DMS 273 treated with DMSO at 0.1 percent for 48 hours (cell line): ENCODE results near the gene POU3F1.

Source experiments
- DNase-seq: peaks from one replicate; lab custom pipeline; 2025; lab: John Stamatoyannopoulos, UW

POU3F1 gene

DNA sequence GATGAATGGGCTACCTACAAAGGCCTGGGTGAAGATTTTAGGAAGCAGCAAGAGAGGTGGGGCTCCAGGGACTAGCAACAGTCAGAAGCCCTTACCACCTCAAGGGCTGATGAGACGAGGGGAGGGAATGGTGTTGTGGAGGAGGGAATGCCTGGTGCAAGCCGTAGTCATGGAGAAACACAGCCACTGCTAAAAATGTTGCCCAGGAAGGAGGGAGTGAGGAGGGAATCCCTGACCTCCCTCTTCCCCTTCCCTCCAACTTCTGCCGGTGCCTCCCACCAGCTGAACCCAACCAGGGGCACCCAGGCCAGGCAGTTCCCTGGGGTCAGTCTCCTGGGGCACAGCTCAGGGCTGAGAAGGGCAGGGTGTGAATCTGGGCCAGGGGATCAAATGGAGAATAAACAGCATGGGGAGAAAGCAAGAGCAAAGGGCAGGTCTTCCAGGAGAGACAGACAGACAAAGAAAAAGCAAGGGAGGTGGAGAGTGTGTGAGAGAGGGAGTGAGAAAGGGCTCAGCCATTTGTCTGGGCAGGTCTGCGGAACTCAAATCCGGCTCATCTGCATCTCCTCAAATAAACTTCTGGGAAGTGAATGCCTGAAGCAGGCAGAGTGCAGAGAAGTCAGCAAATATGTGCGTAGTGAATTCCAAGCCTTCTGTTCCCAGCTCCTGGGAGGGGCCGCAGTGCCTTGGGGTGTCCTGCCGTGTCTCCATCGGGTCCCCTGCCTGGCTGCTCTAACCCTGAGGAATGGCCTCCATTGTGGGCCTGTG, 27.1 kb upstream of the POU3F1 start:
- no peak for DNase-seq

DNA sequence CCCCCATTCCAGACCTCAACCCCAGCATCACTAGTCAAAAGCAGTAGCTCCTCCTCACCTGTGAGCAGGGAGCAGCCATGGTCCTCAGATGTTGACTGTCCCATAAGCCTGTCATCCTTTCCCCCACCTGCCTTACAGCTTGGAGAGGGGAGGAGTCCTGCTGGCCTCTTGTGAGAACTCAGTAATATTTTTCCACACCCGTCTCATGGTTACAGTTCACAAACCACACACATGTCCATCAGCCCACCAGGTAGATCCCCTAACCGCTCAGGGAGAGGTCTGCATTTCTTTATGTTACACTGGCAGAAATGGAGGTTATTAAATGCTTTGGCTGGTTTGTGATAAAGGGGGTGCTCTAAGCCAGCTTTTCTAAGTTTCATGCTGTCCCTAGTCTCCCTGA, 26.3 kb upstream of the POU3F1 start:
- no peak for DNase-seq

DNA sequence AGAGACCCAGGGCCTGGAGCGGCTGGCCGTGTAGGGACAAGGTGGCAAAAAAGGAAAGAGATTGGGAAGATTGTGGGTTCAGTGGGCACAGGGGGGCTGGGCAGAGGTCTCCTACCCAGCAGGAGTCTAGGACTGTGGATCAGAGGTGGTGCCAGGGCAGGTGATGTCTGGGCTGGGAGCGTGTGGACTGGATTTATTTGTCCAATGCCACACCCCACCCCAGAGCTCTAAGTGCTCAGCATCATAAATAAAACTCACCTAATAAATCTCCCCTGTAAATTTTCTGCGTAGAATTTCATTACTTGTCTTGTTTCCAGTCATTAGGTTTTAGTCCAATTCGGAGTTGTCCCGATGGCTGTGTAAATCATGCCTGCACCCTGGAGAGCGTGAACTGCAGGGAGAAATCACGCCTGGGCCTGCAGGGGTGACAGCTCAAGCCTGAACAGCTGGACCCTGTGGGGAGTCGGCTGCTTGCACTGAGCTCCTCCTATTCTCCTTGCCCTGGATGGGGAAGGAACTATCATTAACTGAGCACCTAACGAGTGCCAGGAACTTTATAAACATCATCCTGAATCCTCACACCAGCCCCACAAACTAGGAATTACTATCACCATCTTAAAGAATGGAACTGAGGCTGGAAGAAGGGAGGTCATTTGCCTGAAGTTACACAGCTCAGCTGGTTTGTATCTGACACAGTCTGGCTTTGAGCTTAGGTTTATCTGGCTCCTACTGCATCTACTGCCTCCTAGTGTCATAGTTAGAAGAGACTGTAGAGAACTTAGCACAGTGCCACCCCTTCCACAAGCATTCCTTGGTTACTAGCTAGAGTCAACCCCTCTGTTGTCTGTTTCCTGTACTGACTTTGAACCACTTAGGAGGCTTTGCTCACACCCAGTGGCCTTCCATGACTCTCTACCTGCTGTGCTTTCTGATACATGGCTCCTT, 25.0 kb upstream of the POU3F1 start:
- DNase-seq: peak; percentile 100

DNA sequence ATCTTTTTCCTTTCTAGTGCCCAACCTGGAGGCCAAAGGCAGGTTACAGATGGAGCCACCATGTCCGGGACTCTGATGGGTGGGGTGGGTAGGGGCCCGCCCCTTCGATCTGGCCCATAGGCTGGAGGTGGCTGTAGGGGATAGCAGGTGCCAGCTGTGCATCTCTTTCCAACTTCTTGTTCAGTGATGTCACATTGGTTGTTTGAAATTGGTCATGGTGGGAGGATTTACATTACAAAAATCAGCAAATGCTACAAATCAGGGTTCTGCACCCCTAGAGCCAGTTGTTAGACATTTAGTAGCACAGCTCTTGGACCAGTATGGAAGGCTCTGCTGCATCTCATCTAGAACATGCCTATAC, 22.4 kb upstream of the POU3F1 start:
- DNase-seq: no peak

DNA sequence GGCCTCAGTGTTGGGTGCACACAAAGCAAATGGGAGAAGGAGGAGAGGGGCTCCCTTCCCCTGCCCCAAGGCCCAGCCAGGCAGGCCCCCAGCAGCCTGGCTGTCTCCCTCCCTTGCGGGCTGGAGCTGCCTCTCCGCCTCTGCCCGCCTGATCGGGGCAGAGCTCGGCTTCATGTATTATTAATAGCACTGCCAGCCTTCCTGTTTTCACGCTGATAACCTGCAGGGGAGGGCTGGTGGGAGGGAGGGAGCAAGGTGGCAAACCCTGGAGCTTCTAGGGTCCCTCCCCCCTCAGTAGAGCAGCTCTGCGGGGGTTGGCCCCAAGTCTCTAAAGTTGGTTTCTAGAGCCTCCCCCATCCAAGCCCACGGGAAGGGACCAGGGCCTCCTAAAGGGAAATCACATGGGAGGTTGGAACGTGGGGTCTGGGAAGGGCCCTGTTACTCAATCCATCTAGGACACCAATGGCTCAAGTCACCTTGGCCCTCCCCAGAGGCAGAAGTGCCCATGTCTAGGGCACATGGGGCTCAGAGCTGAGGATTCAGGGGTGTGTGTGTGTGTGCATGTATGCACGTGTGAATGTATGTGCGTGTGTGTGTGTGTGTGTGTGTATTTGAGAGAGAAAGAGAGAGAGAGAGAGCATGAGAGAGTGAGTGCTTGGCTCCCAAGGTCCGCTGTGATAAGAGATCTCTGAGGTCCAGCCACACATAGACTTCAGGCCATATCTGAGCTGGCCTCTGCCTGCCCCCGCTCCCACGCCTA, 21.8 kb upstream of the POU3F1 start:
- DNase-seq: no peak

DNA sequence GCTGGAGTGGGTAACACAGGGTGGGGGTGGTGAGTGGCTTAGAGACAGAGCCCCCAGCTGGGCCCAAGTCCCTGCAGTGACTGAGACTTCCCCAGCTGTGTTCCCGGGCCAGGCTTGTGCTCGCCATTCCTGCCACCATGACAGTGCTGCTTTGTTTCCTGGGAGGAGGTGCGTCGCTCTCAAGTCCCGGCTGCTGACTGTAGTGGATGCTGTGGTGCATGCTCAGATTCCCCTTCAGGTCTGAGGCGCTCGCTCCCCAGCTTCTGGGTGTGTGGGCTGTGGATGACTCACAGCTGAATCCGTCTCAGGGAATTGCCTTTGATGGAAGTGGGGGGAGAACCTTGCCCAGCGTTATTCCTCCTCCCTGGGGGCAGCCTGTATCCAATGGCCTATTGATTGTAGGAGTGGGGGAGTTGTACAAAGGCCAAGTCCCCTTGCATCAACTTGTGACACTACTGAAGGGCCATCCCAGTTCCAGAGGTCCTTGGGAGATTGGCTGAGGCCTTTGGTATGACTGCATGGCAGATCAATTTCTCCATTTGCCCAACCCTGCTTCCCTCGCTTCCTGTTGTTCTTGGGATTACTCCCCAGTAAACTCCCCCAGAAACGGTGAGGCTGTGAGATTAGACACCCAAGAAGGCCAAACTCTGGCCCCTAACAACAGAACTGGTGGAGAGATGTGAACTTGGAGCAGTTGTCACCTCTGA, 17.8 kb upstream of the POU3F1 start:
- DNase-seq: no peak

DNA sequence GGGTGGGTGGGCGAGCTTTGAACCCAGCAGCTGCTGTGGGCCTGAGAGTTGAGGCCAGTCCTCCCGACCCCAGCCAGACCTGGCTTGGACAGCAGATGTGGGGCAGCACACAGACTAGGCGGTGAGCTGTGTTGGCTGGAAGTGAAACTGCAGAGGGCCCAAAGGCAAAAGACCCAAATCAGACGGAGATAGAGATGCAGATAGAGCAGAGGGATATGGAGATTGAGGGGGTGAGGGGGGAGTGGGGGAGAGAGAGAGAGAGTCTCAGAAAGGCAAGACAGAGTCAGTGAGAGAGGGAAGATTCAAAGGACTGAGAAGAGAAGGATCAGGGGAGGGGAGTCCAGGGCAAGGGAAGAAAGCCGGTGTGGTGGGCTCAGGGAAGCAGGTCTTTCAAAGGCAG, 17.0 kb upstream of the POU3F1 start:
- DNase-seq: no peak

DNA sequence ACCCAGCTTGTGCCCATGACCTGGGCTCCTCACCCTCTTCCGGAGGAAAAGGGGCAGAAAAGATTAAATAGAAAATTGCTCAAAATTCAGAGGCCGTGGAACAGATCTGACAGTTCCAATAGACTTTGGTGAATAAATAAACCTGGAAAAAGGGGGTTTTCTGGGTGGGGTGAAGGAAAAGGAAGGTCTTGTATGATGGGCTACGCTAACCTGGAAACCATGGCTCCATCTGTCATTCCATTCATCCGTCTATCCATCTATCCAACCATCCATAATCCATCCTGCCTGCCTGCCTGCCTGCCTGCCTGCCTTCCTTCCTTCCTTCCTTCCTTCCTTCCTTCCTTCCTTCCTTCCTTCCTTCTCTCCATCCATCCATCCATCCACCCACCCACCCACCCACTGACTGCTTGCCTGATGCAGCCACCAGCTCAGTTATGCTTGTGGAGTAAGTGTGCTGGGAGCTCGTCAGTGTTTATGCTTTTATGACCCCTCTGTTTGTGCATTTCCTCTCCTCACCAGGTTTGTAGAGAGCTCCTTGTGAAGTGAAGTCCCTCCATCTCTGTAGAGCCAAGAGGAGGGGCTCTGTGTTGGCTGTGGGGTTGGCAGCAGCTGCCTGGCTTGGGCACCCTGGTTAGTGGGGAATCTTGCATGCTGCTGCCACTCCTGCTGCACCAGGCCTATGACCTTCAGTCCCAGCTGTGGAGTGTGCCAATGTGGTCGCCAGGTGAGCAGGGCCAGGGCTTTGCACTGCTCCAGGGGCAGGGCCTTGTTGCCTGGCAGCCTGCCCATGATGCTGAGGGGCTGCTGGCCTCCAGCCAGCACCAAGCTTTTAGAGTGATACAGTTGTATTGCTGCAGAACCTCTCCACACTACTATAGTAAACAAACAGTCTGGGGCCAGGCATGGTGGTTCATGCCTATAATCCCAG, 16.0 kb upstream of the POU3F1 start:
- DNase-seq: no peak

DNA sequence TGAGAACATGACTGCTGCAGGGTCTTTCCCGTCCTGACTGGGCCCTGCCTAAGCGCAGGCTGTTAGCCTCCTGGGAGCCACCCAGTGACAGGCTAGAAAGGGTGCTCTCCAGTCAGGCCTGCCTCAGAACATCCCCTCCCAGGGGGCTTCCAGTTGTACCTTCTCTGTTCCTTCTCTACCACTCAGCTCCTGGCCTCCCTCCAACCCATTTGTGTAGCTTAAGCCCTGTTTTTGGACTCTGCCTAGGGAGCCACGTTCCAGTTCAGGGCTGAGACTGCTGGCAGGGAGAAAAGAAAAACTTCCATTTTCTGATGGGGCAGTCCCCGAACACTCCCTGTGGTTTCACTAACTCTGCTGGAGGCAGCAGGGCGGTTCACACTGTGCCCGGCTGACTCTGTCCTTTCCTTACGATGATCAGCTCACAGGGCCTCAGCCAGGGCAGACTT, 15.3 kb upstream of the POU3F1 start:
- no peak for DNase-seq

DNA sequence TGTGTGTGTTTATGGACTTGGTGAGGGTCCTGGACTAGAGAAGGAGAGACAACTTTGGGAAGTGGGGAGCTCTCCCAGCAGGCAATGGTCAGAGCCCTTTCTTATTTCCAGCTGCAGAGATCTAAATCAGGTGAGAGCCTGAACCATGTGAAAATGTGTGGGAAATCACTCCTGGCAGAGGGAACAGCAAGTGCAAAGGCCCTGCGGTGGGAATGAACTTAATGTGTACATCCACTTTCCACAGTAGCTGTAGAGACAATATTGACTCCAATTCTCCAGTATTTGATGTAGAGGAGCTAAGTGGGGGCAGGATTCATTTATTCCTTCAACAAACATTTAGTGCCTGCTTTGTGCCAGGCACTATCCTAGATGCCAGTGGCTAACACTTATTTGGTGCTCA, 14.7 kb upstream of the POU3F1 start:
- no peak for DNase-seq

DNA sequence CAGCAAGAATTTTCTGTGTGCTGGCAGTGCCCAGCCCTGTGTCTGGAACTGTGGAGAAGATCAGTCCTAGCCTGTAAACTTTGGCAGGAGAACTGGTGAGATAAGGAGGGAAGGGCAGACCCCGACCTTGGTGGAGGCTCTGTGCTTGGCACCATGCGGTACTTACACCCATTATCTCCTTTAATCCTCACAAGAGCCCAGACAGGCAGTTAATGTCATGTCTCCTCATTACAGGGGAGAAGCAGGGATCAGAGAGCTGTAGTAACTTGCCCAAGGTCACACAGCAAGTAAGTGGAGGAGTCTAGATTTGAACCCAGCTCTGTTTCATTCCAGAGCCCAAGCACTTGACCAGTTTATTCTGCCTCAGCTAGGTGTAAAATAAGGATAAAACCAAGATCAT, 13.9 kb upstream of the POU3F1 start:
- no peak for DNase-seq

DNA sequence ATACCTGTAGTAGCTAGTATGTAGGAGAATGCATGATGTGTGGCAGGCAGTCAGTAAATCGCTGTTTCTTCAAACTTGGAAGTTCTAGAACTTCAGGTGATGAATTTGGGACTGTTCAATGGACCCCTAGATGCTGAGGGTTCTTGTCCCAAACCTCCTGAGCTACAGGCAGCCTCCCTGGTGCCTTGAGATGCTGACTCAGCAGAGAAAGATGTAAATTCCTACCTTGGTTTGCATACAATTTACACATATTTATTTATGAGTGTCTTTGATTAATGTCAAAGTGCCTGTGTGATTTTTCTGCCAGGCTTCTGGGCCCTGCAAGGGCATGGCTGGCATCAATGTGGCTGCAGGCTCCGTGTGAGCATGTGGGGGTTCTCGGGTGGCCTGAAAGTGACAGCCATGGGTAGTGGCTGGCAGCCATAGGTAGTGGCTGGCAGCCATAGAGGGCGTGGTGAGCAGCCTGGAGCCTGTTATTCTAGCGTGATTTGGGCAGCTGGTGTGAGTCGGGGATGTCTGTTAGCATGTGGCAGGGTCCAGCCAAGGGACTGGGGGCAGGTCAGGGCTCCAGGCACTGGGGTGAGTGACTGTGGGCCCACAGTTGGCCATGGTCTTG, 13.2 kb upstream of the POU3F1 start:
- DNase-seq: peak; percentile 99

DNA sequence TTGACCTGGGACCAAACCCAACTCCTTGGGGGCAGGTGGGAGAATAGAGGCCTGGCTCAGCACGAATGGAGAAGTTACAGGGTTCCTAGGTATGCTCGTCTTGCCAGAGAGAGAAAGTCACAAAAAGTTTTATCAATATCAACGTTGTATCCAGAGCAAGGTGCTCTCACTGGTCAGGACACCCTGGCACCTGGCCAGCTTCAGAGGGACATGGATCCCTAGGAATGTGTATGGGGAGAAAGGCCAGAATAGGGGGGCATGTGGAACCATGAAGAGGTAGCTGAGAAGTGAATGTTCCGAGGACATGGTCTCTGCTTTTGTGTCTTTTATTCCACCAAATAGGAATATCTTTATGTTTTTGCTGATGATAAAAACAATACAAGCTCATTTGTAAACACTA, 9.4 kb upstream of the POU3F1 start:
- no peak for DNase-seq

DNA sequence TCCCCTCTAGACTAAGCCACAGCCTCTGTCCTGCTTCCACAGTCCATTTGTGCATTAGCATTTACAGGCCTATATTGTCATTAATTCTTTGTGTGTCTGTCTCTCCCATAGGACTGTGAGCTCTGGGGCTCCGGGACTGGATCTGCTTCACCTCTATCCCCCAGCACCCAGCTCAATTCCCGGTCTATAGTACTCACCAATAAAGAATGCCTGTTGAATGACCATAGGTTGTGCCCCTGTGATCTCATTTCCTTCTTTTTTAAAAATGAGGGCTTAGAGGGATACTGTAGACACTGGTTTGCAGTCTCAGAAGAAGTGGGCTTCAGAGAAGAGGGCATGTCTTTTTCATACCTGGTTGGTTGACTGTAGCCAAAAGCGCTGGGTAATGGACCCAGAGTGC, 8.8 kb upstream of the POU3F1 start:
- DNase-seq: no peak

DNA sequence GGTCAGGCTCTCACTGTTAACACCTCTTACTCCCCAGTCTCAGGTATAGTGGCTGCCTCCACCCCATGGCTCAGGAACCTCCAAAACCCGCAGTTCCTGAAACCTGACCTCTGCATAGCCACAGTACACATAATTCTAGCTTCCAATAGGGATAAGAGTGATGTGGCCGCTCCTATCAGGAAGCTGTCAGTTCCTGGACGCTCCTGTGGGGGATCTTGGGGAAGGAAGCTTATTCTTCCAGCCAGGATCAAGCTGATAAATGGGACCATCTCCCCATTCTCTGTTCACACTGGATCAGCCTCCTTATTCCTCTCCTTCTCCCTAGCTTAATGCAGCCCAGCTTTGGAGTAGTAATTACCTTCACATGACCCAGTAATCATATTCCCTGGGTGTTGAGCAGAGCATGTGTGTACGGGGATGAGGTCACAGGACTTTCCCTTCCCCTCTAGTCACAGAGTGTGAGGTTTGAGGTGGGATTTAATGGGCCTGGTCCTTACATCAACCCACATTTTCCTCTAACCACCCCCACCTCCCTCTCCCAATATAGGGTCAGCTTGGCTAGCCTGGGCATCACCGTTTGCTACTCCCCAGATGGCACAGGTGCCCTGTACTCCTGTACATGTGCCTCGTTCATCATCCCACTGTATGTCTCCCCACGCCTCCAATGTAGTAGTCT, 7.0 kb upstream of the POU3F1 start:
- DNase-seq: no peak

DNA sequence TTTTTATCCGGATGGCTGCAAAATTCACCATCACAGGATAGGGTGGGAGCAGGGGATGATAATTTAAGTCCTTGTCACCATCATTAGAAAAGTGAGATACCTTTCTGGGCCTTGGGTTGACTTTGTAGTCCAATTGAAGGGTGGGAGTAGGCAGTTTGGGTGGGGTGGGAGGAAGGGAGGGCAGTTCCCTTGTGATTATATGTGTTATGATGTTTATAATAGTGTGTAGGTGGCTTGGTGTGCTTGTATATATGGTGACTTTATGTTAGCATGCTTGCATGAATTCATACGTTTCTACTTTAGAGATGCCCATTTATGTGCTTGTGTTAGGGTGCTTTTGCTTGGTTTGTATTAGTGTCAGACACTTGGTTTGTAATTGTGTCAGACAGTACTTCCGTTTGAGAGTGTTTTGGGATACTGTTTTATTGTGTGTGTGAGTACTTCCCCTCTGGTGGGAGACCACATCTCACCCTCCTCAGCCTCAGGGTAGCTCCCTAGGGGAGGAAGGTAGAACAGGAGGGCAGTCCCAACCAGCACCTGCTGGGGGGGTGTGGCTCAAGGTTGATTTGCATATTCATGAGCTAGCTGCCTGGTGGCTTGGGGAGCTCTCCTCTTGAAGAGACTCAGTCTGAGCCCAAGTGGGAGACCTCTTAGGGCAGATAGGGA, 6.3 kb upstream of the POU3F1 start:
- no peak for DNase-seq

DNA sequence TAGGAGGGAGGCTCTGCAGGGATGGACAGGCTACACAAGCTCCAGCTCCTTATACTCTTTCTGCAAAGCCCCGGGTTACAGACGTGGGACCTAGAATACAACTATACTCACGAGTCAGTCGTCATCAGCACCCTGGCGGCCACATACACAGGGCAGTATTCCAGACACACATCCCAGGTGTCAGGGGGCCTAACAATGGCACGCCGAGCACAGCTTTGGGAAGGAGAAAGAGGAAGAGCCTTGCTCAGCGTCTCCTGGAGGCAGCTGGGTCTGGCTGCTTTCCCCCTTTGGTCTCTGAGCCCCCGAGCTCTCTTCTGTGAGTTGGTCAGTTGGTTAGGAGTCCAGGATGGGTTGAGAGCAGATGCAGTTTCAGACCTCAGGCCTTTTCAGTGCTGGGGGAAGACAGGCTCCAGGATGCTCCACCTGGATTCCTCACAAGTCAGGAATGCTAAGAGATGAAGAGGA, 4.5 kb upstream of the POU3F1 start:
- DNase-seq: no peak

DNA sequence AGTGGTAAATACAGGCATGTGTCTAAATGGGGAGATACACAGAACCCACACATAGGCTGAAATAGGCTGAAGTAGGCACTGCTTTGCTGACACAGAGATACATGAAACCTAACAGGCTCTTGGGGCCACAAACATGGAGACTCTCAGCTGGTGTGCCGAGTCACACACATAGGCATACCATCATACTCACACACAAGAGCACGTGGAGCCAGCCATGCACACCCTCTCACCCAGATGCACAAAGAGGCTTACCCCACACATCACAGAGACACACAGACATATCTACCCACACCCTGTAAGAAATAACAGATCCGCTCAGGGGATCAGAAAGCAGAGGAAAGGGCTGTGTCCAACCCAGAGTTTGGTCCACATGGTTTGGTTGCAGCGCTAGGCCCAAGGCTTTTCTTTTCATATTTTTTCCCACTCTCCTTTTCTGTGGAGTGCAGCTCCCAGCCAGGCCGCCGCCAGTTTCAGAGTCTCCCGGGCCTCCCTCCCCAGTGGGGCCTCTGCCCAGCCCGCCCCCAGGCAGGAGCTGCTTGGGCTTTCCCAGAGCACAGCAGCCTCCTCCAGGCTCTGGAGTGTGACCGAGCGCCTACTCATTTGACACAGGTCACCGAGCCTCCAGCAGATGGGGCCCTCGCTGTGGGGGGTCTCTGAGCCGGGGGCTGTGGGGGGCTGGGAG, 3.9 kb upstream of the POU3F1 start:
- no peak for DNase-seq
